Fibroblast of lung (primary cell): ENCODE measurements around the gene EYS.

Experiments used
- EZH2 ChIP-seq: IDR thresholded peaks from 2 replicates; pipeline ENCODE4 v1.5.1; 2012; ENCODE audit warnings: low read length, control low read depth, mild to moderate bottlenecking; ENCODE audit errors: missing control alignments
- TF ChIP-seq, protein P1 (sequence below), 2 donors: IDR thresholded peaks in 1 of 2; conservative IDR thresholded peaks in 1 of 2; 1 replicate in 1 of 2; 2 replicates in 1 of 2; pipeline ENCODE4 v1.5.1; 2011 to 2012; ENCODE audit warnings: low read length in 2 of 2, control low read depth in 1 of 2, inconsistent platforms in 1 of 2, low read depth in 1 of 2, mild to moderate bottlenecking in 1 of 2

- TF ChIP-seq, protein P1, sequence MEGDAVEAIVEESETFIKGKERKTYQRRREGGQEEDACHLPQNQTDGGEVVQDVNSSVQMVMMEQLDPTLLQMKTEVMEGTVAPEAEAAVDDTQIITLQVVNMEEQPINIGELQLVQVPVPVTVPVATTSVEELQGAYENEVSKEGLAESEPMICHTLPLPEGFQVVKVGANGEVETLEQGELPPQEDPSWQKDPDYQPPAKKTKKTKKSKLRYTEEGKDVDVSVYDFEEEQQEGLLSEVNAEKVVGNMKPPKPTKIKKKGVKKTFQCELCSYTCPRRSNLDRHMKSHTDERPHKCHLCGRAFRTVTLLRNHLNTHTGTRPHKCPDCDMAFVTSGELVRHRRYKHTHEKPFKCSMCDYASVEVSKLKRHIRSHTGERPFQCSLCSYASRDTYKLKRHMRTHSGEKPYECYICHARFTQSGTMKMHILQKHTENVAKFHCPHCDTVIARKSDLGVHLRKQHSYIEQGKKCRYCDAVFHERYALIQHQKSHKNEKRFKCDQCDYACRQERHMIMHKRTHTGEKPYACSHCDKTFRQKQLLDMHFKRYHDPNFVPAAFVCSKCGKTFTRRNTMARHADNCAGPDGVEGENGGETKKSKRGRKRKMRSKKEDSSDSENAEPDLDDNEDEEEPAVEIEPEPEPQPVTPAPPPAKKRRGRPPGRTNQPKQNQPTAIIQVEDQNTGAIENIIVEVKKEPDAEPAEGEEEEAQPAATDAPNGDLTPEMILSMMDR (conservative IDR thresholded peaks at IDR 0.05 in 1 of 2, IDR thresholded peaks at IDR 0.05 in 1 of 2; ENCODE audit: low read depth in 1 of 2, low read length in 2 of 2): no peak
- no peak for TF ChIP-seq EZH2
Measured at GRCh38 chr6:63757826-63758225, 1949.2 kb downstream of the EYS start.
